Activated naive CD8-positive, alpha-beta T cell treated with anti-CD3 and anti-CD28 coated beads, Interleukin-2, amount 50 U/mL, for 24 hours (primary cell): ENCODE data around the gene DNAAF1.
"Not testable (repeated sequence)": the region's sequence is repeated elsewhere in the genome, so short reads cannot be mapped to it uniquely, and the experiment has no call there.

Experiments
- ATAC-seq: fragments of 150-1000 bp; cut with Tn5 transposase; one replicate; pipeline ENCODE4 v1.10.0; 2021
- DNase-seq: peaks from one replicate; pipeline ENCODE4 v3.0.0; 2021
- H3K27ac Mint-ChIP-seq: one replicate; pipeline ENCODE4 v1.8.0; 2021; ENCODE audit warnings: mild to moderate bottlenecking, mixed read lengths
- H3K27me3 Mint-ChIP-seq: one replicate; pipeline ENCODE4 v1.8.0; 2021; ENCODE audit warnings: mixed read lengths
- H3K36me3 Mint-ChIP-seq: one replicate; pipeline ENCODE4 v1.8.0; 2021; ENCODE audit warnings: low read depth, mixed read lengths
- H3K4me1 Mint-ChIP-seq: one replicate; pipeline ENCODE4 v1.8.0; 2021; ENCODE audit warnings: mixed read lengths
- H3K4me3 Mint-ChIP-seq: one replicate; pipeline ENCODE4 v1.8.0; 2021; ENCODE audit warnings: mild to moderate bottlenecking, moderate library complexity, mixed read lengths
- H3K9me3 Mint-ChIP-seq: one replicate; pipeline ENCODE4 v1.8.0; 2021; ENCODE audit warnings: mixed read lengths

DNAAF1 gene

DNA sequence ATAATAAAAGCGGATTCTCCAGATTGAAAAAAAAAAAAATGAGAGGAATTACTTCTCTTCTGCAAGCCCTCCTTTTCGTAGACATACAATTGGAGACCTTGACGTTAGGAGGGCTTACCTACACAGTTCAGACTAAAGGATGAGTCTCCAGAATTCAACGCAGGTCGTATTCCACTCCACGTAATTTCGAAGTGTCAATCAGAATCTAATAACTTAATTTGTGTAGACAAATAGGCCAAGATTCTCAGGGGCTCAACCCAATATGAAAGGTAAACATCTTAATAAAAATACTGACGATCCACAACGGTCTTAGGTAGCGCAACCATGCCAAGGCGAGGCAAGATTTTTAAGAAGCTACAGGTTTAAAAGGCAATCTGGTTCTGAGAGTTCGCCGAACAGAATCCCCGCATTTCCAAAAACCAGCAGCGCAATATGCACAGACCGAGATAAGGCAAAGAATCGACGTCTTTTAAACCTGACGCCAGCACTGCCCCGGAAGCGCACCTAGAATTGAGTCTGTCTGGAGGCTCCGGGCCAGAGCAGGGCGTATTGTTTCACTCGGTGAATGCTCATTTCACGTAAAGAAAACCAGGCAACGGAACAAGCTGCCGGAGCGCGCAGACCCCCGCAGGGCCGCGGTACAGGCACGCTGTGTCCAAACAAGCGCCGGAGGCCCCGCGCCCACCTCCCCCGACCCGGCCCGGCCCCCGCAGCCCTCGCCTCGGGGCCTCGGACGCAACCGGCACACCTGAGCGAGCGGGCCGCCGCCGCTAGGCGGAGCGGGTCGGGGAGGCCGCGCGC lies 29.0 kb upstream of the DNAAF1 start:
- H3K27ac Mint-ChIP-seq: peak overlapping the region; percentile 91
- DNase-seq: no peak
- H3K4me1 Mint-ChIP-seq: peaks cover 48% of the 10 kb centered on the region
- peak; percentile 34 for ATAC-seq
- no peaks in the 10 kb centered on the region for H3K9me3 Mint-ChIP-seq
- peak overlapping the region; percentile 88 for H3K4me3 Mint-ChIP-seq
- H3K27me3 Mint-ChIP-seq: no peaks in the 10 kb centered on the region
- H3K36me3 Mint-ChIP-seq: no peaks in the 10 kb centered on the region

GRCh38 chr16:84116720-84117493 lies 28.2 kb upstream of the DNAAF1 start, which contains the start of gene MBTPS1:
MBTPS1 (minus strand) TSS chr16:84116942; CDS start chr16:84101783, 15,159 bp downstream.
- peak within 1 kb of the TSS; percentile 95 for H3K27ac Mint-ChIP-seq
- ATAC-seq (peak; percentile 95), DNase-seq (peak; percentile 99)
- peak within 1 kb of the TSS; percentile 88 for H3K4me3 Mint-ChIP-seq
- peaks cover 2% of the 10 kb centered on the region for H3K36me3 Mint-ChIP-seq
- H3K27me3 Mint-ChIP-seq: no peaks in the 10 kb centered on the region
- peaks cover 40% of the 10 kb centered on the region for H3K4me1 Mint-ChIP-seq
- no peaks in the 10 kb centered on the region for H3K9me3 Mint-ChIP-seq

DNA sequence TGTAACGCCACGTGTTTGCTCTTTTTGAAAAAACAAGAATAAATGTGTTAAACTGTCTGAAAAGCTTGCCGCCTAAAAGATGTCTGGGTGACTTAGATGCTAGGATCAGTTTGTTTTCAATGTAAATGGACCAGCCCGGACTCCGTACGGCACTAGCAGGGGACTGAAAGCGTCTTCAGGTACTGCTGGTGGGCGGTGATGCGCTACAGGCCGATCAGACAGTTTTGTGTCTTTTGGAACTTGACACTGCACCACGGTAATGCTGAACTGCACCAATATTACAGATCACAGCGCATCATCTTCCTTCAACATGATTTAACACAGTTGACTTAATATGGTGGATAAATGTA lies 27.6 kb upstream of the DNAAF1 start:
- Mint-ChIP-seq H3K27ac (peak overlapping the region; percentile 95), H3K36me3 (peaks cover 3% of the 10 kb centered on the region), H3K4me3 (peak overlapping the region; percentile 88), H3K9me3 (no peaks in the 10 kb centered on the region), H3K4me1 (peaks cover 35% of the 10 kb centered on the region), H3K27me3 (no peaks in the 10 kb centered on the region)
- DNase-seq (peak; percentile 48), ATAC-seq (no peak)

DNA sequence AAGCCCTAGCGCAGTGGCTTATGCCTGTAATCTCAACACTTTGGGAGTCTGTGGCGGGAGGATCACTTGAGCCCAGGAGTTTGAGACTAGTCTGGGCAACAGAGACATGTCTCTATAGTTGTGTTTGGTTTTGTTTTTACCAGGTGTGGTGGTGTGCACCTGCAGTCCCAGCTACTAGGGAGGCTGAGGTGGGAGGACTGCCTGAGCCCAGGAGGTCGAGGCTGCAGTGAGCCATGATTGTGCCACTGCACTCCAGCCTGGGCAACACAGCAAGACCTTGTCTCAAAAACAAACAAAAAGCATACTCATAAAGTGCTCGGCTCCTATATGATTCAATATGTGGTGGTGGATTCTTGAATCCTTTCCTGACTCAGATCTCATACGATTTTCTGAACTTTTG lies 26.8 kb upstream of the DNAAF1 start:
- H3K4me1 Mint-ChIP-seq: peaks cover 32% of the 10 kb centered on the region
- H3K27ac Mint-ChIP-seq: peak overlapping the region; percentile 54
- ATAC-seq, H3K9me3 Mint-ChIP-seq, DNase-seq, H3K27me3 Mint-ChIP-seq, H3K36me3 Mint-ChIP-seq: not testable (repeated sequence)
- H3K4me3 Mint-ChIP-seq: peak overlapping the region; percentile 88

- no peaks in the 10 kb centered on the region for H3K9me3 Mint-ChIP-seq
- H3K36me3 Mint-ChIP-seq: peaks cover 6% of the 10 kb centered on the region
- H3K27me3 Mint-ChIP-seq: no peaks in the 10 kb centered on the region
- H3K27ac Mint-ChIP-seq: no peak overlapping the region
- DNase-seq: no peak
- H3K4me3 Mint-ChIP-seq: no peak overlapping the region
- ATAC-seq: no peak
- peaks cover 30% of the 10 kb centered on the region for H3K4me1 Mint-ChIP-seq
Measured at GRCh38 chr16:84119368-84119767, 25.7 kb upstream of the DNAAF1 start.

- no peak for DNase-seq
- peaks cover 28% of the 10 kb centered on the region for H3K4me1 Mint-ChIP-seq
- no peak for ATAC-seq
- H3K27ac Mint-ChIP-seq: no peak overlapping the region
- no peaks in the 10 kb centered on the region for H3K9me3 Mint-ChIP-seq
- no peaks in the 10 kb centered on the region for H3K27me3 Mint-ChIP-seq
- no peak overlapping the region for H3K4me3 Mint-ChIP-seq
- H3K36me3 Mint-ChIP-seq: peaks cover 6% of the 10 kb centered on the region
Measured at GRCh38 chr16:84120023-84120422, 25.1 kb upstream of the DNAAF1 start.

DNA sequence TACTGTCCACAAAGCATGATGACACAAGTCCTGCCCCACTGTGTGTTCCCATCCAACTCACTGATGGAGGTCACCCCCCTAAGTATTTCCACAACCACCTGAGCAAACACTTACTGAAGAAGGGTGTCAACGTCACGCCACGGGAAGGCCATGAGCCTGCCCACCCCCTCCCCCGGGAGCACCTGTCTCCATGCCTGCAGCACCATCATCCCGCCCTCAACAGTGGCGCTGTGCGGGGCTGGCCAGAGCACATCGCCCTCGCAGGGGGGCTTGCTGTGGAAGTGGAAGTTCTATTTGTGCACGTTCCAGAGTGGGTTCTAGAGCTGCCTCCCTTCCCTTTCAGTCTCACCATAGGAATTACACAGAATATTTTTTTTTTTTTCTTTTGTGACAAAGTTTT lies 24.1 kb upstream of the DNAAF1 start:
- no peaks in the 10 kb centered on the region for H3K27me3 Mint-ChIP-seq
- DNase-seq (no peak), ATAC-seq (no peak)
- H3K36me3 Mint-ChIP-seq: peaks cover 6% of the 10 kb centered on the region
- H3K27ac Mint-ChIP-seq: no peak overlapping the region
- H3K4me1 Mint-ChIP-seq: peaks cover 20% of the 10 kb centered on the region
- H3K9me3 Mint-ChIP-seq: no peaks in the 10 kb centered on the region
- no peak overlapping the region for H3K4me3 Mint-ChIP-seq

GRCh38 chr16:84124257-84125073 lies 20.6 kb upstream of the DNAAF1 start:
- no peaks in the 10 kb centered on the region for H3K27me3 Mint-ChIP-seq
- no peak overlapping the region for H3K27ac Mint-ChIP-seq
- peaks cover 15% of the 10 kb centered on the region for H3K36me3 Mint-ChIP-seq
- ATAC-seq (no peak), DNase-seq (no peak)
- no peak overlapping the region for H3K4me3 Mint-ChIP-seq
- H3K4me1 Mint-ChIP-seq: peaks cover 5% of the 10 kb centered on the region
- H3K9me3 Mint-ChIP-seq: no peaks in the 10 kb centered on the region

- no peak for ATAC-seq
- DNase-seq: no peak
- H3K4me1 Mint-ChIP-seq: peaks cover 14% of the 10 kb centered on the region
- no peaks in the 10 kb centered on the region for H3K9me3 Mint-ChIP-seq
- H3K27ac Mint-ChIP-seq: no peak overlapping the region
- no peaks in the 10 kb centered on the region for H3K27me3 Mint-ChIP-seq
- no peak overlapping the region for H3K4me3 Mint-ChIP-seq
- H3K36me3 Mint-ChIP-seq: peaks cover 18% of the 10 kb centered on the region
Measured at GRCh38 chr16:84131117-84131516, 14.0 kb upstream of the DNAAF1 start.

DNA sequence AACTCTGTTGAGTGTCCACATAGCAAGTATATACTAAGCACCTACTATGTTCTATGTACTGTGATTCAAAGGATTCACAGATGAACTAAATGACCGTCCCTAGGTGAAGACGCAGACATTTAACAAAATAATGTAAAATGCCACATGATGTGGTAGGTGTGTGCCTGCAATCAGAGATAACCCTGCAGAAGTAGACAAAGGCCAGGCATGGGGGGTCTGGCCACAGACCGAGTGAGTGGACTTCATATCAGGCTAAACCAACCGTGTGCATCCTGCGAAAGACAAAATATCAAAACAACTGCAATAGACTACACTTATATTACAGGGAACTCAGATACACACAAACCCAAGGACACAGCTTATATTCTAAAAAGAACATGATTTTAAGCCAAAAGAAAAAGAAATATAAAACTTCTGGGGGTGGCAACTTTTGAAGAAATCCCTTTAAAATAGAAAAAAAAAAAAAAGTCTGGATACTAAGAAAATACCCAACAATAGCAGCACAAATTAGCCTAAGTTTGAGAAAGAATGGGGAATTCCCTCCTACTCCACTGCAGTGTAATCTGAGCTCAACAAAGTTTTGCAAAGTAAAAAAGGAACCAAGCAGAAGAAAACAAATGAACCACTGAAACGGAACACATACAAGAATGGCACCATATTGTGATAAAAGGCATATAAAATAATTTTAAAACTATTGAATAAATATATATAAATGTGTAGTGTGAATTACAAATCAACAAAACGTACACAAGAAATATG lies 12.4 kb upstream of the DNAAF1 start:
- H3K9me3 Mint-ChIP-seq: no peaks in the 10 kb centered on the region
- no peak for DNase-seq
- no peak overlapping the region for H3K4me3 Mint-ChIP-seq
- H3K4me1 Mint-ChIP-seq: peaks cover 30% of the 10 kb centered on the region
- peaks cover 12% of the 10 kb centered on the region for H3K36me3 Mint-ChIP-seq
- ATAC-seq: no peak
- H3K27me3 Mint-ChIP-seq: no peaks in the 10 kb centered on the region
- no peak overlapping the region for H3K27ac Mint-ChIP-seq

DNA sequence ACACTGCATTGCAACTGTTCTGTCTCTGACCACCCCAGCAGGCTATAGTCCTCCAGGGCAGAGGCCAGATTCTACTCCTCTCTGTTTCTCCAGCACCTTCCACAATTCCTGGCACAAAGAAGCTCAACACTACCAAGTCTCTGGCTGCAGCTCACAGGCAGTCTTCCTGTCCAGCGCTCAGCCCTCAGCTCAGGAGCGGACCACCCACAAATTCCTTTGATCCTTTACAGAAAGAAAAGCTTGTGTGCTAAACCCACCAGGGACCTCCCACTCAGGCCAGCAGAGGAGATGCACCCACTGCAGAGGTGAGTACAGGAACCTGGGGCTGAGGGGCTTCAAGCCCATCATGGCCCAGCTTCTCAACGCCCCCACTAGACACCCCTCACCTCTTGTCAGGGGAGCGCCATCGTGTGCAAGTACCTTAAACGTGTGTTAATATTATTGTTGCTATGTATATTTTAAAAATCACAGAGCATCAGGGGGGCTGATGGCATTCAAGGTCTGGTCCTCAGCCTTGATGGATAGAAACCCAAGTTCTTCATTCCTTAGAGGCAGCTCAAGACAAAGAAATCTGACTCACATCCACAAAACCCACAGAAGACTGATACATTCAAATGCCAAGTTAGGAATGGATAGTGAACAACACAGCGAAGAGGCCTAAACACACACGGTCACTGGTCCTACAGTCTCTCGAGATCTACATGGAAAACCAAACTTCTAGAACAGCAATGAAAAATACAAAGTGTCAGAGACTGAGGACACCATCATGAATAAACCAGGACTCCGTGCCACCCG lies 8.6 kb upstream of the DNAAF1 start:
- peak; percentile 35 for ATAC-seq
- Mint-ChIP-seq H3K36me3 (peaks cover 2% of the 10 kb centered on the region), H3K4me3 (peak overlapping the region; percentile 15), H3K4me1 (peaks cover 58% of the 10 kb centered on the region), H3K27ac (peak overlapping the region; percentile 79), H3K9me3 (no peaks in the 10 kb centered on the region), H3K27me3 (no peaks in the 10 kb centered on the region)
- DNase-seq: no peak

DNA sequence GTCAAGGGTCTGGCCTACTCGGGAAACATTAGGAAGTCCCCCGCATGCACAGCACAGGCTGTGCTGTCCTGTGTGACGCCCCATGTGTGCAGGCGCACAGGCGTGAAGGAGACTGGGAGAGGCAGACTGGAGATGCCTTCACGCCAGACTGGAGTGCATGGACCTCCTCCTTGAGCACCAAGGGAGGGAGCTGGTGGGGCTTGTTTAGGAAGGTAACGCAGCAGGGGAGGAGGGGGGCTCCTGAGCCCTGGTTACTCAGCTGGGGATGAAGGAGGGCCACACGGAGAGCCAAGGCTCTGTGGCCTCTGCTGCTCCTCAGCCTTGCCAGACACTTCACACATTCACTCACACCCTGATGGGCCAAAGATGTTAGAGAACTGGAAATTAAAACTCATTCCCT lies 7.8 kb upstream of the DNAAF1 start:
- Mint-ChIP-seq H3K9me3 (no peaks in the 10 kb centered on the region), H3K27me3 (no peaks in the 10 kb centered on the region), H3K36me3 (peaks cover 2% of the 10 kb centered on the region), H3K4me3 (no peak overlapping the region), H3K27ac (peak overlapping the region; percentile 79), H3K4me1 (peaks cover 61% of the 10 kb centered on the region)
- DNase-seq (no peak), ATAC-seq (peak; percentile 45)

GRCh38 chr16:84137769-84138357 lies 7.2 kb upstream of the DNAAF1 start:
- no peak for ATAC-seq
- peaks cover 2% of the 10 kb centered on the region for H3K36me3 Mint-ChIP-seq
- peak overlapping the region; percentile 79 for H3K27ac Mint-ChIP-seq
- H3K4me1 Mint-ChIP-seq: peaks cover 59% of the 10 kb centered on the region
- no peaks in the 10 kb centered on the region for H3K27me3 Mint-ChIP-seq
- DNase-seq: no peak
- H3K9me3 Mint-ChIP-seq: no peaks in the 10 kb centered on the region
- H3K4me3 Mint-ChIP-seq: peak overlapping the region; percentile 43
